Nephron (organoid): ENCODE measurements around the gene SASH1.

ENCODE experiments used
- H3K27ac Mint-ChIP-seq, 3 experiments: 2 replicates each; pipeline ENCODE4 v1.8.0; 2020; ENCODE audit warnings: mixed read lengths in 3 of 3, mild to moderate bottlenecking in 2 of 3, moderate library complexity in 1 of 3
- H3K27me3 Mint-ChIP-seq: 2 replicates; pipeline ENCODE4 v1.8.0; 2021; ENCODE audit warnings: low read depth, mild to moderate bottlenecking, moderate library complexity, mixed read lengths
- H3K36me3 Mint-ChIP-seq: 2 replicates; pipeline ENCODE4 v1.8.0; 2020; ENCODE audit warnings: low read depth, mixed read lengths
- H3K4me1 Mint-ChIP-seq: 2 replicates; pipeline ENCODE4 v1.8.0; 2020; ENCODE audit warnings: mixed read lengths
- H3K4me3 Mint-ChIP-seq, 3 experiments: 2 replicates each; pipeline ENCODE4 v1.8.0; 2020; ENCODE audit warnings: mild to moderate bottlenecking in 3 of 3, mixed read lengths in 3 of 3, moderate library complexity in 2 of 3
- H3K9me3 Mint-ChIP-seq: 2 replicates; pipeline ENCODE4 v1.8.0; 2020; ENCODE audit warnings: mixed read lengths
- CTCF ChIP-seq, 3 experiments: fragments of 200-600 bp; sonication (generic); IDR thresholded peaks; one replicate each; pipeline ENCODE4 v1.5.0; 2021; ENCODE audit warnings: antibody characterized with exemption in 3 of 3; ENCODE audit not compliant: unreplicated experiment in 3 of 3

The SASH1 gene

GRCh38 chr6:148426317-148426977, 83.8 kb downstream of the SASH1 start:
- H3K4me1 Mint-ChIP-seq: peaks cover 41% of the 10 kb centered on the region
- H3K4me3 Mint-ChIP-seq: no peak overlapping the region
- no peaks in the 10 kb centered on the region for H3K9me3 Mint-ChIP-seq
- H3K27me3 Mint-ChIP-seq: no peaks in the 10 kb centered on the region
- H3K27ac Mint-ChIP-seq: peak overlapping the region in 1 of 3 experiments; percentile 67
- H3K36me3 Mint-ChIP-seq: peaks cover 3% of the 10 kb centered on the region
- TF ChIP-seq CTCF (IDR thresholded peaks at IDR 0.05; ENCODE audit: unreplicated experiment in 3 of 3): no peak

DNA sequence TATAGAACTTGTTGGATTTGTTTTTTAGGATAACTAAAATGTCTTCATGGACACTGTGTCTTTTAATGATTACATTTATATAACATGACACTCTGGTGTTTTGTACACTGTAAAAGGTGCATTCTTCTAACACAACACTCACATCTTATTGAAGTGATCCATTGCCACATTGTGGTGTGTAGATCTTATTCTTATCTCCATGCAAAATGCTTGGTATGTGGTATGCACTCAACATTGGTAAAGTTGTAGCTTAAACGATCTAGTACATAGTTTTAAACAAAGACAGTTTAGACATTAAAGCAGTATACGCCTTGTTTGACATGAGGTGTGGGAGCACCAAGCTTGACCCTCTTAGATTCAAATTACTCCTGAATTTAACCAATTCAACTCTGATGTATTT, 84.7 kb downstream of the SASH1 start:
- Mint-ChIP-seq H3K4me3 (no peak overlapping the region), H3K27me3 (no peaks in the 10 kb centered on the region), H3K27ac (peak overlapping the region in 1 of 3 experiments; percentile 66), H3K9me3 (no peaks in the 10 kb centered on the region), H3K36me3 (peaks cover 3% of the 10 kb centered on the region), H3K4me1 (peaks cover 39% of the 10 kb centered on the region)
- no peak for TF ChIP-seq CTCF (IDR thresholded peaks at IDR 0.05; ENCODE audit: unreplicated experiment in 3 of 3)

- no peaks in the 10 kb centered on the region for H3K27me3 Mint-ChIP-seq
- TF ChIP-seq CTCF (IDR thresholded peaks at IDR 0.05; ENCODE audit: unreplicated experiment in 3 of 3): no peak
- H3K36me3 Mint-ChIP-seq: peaks cover 3% of the 10 kb centered on the region
- no peak overlapping the region for H3K27ac Mint-ChIP-seq
- H3K4me3 Mint-ChIP-seq: no peak overlapping the region
- H3K9me3 Mint-ChIP-seq: no peaks in the 10 kb centered on the region
- peaks cover 31% of the 10 kb centered on the region for H3K4me1 Mint-ChIP-seq
Measured at GRCh38 chr6:148429423-148429822, 86.8 kb downstream of the SASH1 start.

DNA sequence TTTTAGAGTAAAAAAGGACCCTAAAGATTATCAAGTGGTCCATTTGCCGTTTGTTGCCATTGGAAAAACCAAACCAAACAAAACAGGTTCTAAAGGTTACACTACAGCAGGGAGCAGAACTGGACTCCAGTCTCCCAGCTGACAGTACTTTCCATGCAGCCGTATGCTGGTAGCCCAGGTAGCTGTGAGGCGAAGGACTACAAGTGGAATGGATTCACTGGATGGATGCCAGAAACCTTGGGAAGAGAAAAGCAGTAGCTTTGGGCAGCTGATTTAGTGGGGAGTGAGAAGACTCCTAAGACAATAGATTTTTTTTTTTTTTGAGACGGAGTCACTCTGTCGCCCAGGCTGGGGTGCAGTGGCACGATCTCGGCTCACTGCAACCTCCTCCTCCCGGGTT, 88.3 kb downstream of the SASH1 start:
- Mint-ChIP-seq H3K36me3 (peaks cover 3% of the 10 kb centered on the region), H3K4me1 (peaks cover 31% of the 10 kb centered on the region), H3K27me3 (no peaks in the 10 kb centered on the region), H3K27ac (no peak overlapping the region), H3K9me3 (no peaks in the 10 kb centered on the region), H3K4me3 (no peak overlapping the region)
- no peak for TF ChIP-seq CTCF (IDR thresholded peaks at IDR 0.05; ENCODE audit: unreplicated experiment in 3 of 3)

DNA sequence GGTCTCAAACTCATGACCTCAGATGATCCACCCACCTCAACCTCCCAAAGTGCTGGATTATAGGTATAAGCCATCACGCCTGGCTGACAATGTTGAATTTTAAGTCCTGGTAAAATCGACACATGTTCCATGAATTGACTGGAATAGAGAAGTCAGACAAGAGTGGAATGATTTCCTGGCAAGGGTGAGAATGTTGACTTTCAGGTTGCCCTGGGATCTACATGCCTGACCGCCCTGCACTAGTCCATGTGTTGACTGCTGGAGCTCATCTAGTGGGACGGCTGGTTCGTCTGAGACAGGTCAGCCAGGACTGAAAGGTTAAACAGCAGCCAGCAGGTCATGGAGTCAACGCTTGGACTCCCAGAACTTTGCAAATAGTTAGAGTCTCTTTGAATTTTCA, 88.8 kb downstream of the SASH1 start:
- Mint-ChIP-seq H3K27me3 (no peaks in the 10 kb centered on the region), H3K36me3 (peaks cover under 1% of the 10 kb centered on the region), H3K9me3 (no peaks in the 10 kb centered on the region), H3K4me1 (peaks cover 28% of the 10 kb centered on the region), H3K27ac (peak overlapping the region; percentile 70 to 80 (median 80)), H3K4me3 (no peak overlapping the region)
- no peak for TF ChIP-seq CTCF (IDR thresholded peaks at IDR 0.05; ENCODE audit: unreplicated experiment in 3 of 3)

- Mint-ChIP-seq H3K27ac (peak overlapping the region; percentile 70 to 80 (median 80)), H3K9me3 (no peaks in the 10 kb centered on the region), H3K27me3 (no peaks in the 10 kb centered on the region), H3K36me3 (no peaks in the 10 kb centered on the region), H3K4me3 (no peak overlapping the region), H3K4me1 (peaks cover 25% of the 10 kb centered on the region)
- TF ChIP-seq CTCF (IDR thresholded peaks at IDR 0.05; ENCODE audit: unreplicated experiment in 3 of 3): no peak
Measured at GRCh38 chr6:148431840-148432239, 89.2 kb downstream of the SASH1 start.
